HepG2 (cell line): ENCODE results near the gene ARHGAP21. TPM values are rescaled to one million over a fixed set of nuclear protein-coding genes. Genes with fewer than 3 reads are reported as not detected.

Experiments used
- ATAC-seq: fragments of 200-7000 bp; cut with Tn5 transposase; 3 replicates; pipeline ENCODE4 v1.9.1; 2020; ENCODE audit warnings: mild to moderate bottlenecking, moderate library complexity
- BruUV-seq: library from RNA; stranded (reverse); fragments of 400-500 nt; replicated peaks from 2 replicates; lab custom pipeline; 2021; lab: Mats Ljungman, UMichigan
- CTCF ChIA-PET: fragments of 300-600 bp; formaldehyde crosslinking; extraction: SDS; loops from one replicate; lab custom pipeline; 2021; ENCODE audit warnings: low total read pairs, inconsistent platforms, low intra/inter-chr PET ratio; lab: Yijun Ruan, JAX
- POLR2A ChIA-PET: fragments of 350-600 bp; sonication (Branson Sonifier 250); formaldehyde crosslinking; loops from one replicate; lab custom pipeline; 2020; ENCODE audit warnings: antibody characterized with exemption, inconsistent platforms; lab: Yijun Ruan, JAX
- DNase-seq: peaks from one replicate; pipeline ENCODE4 v3.0.0-alpha.2; 2015; ENCODE audit warnings: low spot score
- FAIRE-seq: peaks from 3 replicates; lab custom pipeline; 2011; peaks lifted over from hg19 to GRCh38; lab: Jason Lieb, UNC
- H2AFZ ChIP-seq: one replicate; pipeline ENCODE4 v1.6.1; 2011; ENCODE audit warnings: low read length, inconsistent platforms
- H3K27ac ChIP-seq: fragments of 300-600 bp; 3 replicates; pipeline ENCODE4 v1.8.0; 2011; ENCODE audit warnings: mixed run types, mild to moderate bottlenecking, mixed read lengths, low read length, inconsistent platforms; ENCODE audit not compliant: insufficient read depth; ENCODE audit errors: extremely low read length
- H3K27me3 ChIP-seq, 2 experiments: fragments of 200-600 bp in 1 of 2; 2 replicates in 1 of 2; 3 replicates in 1 of 2; pipeline versions ENCODE4 v1.6.0 to v1.8.0; 2011; ENCODE audit warnings: low read length in 2 of 2, mild to moderate bottlenecking in 2 of 2, moderate library complexity in 2 of 2, inconsistent platforms in 1 of 2; ENCODE audit not compliant: insufficient read depth in 2 of 2, control insufficient read depth in 1 of 2
- H3K36me3 ChIP-seq, 2 experiments: fragments of 200-600 bp in 1 of 2; replicated peaks in 1 of 2; 2 replicates in 1 of 2; 3 replicates in 1 of 2; pipeline versions ENCODE4 v1.5.1 to v1.8.0; 2011; ENCODE audit warnings: low read length in 2 of 2, inconsistent platforms in 1 of 2; ENCODE audit not compliant: insufficient read depth in 2 of 2, control insufficient read depth in 1 of 2
- H3K4me1 ChIP-seq: 2 replicates; pipeline ENCODE4 v1.5.1; 2012; ENCODE audit warnings: low read length, inconsistent platforms; ENCODE audit not compliant: insufficient read depth
- H3K4me2 ChIP-seq: 2 replicates; pipeline ENCODE4 v1.6.0; 2011; ENCODE audit warnings: low read depth, low read length, inconsistent platforms
- H3K4me3 ChIP-seq, 3 experiments: fragments of 200-600 bp in 1 of 3; sonication (generic), shearing (Covaris generic) in 1 of 3; replicated peaks in 1 of 3; 2 replicates each; pipeline ENCODE4 v1.5.1; 2011 to 2016; ENCODE audit warnings: low read length in 3 of 3, inconsistent platforms in 2 of 3, low read depth in 2 of 3, mild to moderate bottlenecking in 2 of 3, control low read depth in 1 of 3, mixed read lengths in 1 of 3; ENCODE audit not compliant: insufficient read depth in 1 of 3
- H3K79me2 ChIP-seq: one replicate; pipeline ENCODE4 v1.6.1; 2011; ENCODE audit warnings: low read length, inconsistent platforms; ENCODE audit not compliant: insufficient read depth
- H3K9ac ChIP-seq: 2 replicates; pipeline ENCODE4 v1.6.0; 2011; ENCODE audit warnings: mild to moderate bottlenecking, low read depth, low read length, inconsistent platforms; ENCODE audit not compliant: insufficient read depth
- H3K9me3 ChIP-seq: 2 replicates; pipeline ENCODE4 v1.5.1; 2012; ENCODE audit warnings: mild to moderate bottlenecking, low read length
- H4K20me1 ChIP-seq: 2 replicates; pipeline ENCODE4 v1.6.0; 2011; ENCODE audit warnings: inconsistent platforms, mild to moderate bottlenecking, low read length, moderate library complexity; ENCODE audit not compliant: insufficient read depth
- ARNT2 ChIP-seq: sonication (generic); formaldehyde crosslinking; IDR thresholded peaks from 2 replicates; pipeline ENCODE4 v1.8.0; 2022; ENCODE audit warnings: mild to moderate bottlenecking, low read depth, missing genetic modification reagents, moderate library complexity
- NFRKB ChIP-seq: fragments of 450-650 bp; IDR thresholded peaks from 2 replicates; pipeline ENCODE4 v1.6.1; 2017
- POLR2AphosphoS2 ChIP-seq: IDR thresholded peaks from 2 replicates; pipeline ENCODE4 v1.6.1; 2011; ENCODE audit warnings: low read depth, low read length, improper control_type of control experiment
- ZNF562 ChIP-seq: sonication (generic); formaldehyde crosslinking; IDR thresholded peaks from 2 replicates; pipeline ENCODE4 v1.8.0; 2022; ENCODE audit warnings: missing genetic modification reagents, borderline replicate concordance
- WGBS: methylation state at CpG from one replicate; pipeline ENCODE4 v1.1.6; 2017; ENCODE audit warnings: low lambda C conversion rate; 5-methylcytosine and 5-hydroxymethylcytosine counted together
- in situ Hi-C: cut with HindIII; loops from 2 replicates; pipeline ENCODE4 v1.10.0; 2017; ENCODE audit warnings: low pct_unique_long_range_greater_than_20kb; ENCODE audit not compliant: extremely low pct_ligation_motif_present
- intact Hi-C: fragments of 100-400 bp; cut with micrococcal nuclease; formaldehyde crosslinking; loops from one replicate; pipeline ENCODE4 v1.10.0; 2022; ENCODE audit not compliant: unreplicated experiment
- polyA plus RNA-seq, 8 experiments: library from polyadenylated mRNA; depleted of rRNA in 3 of 8; stranded (reverse) in 7 of 8; unstranded in 1 of 8; fragments of >200 nt; fragmentation: Illumina TruSeq in 4 of 8; extraction: Trizol in 4 of 8; gene quantifications; 2 replicates each; pipeline versions ENCODE4 v1.2.1 to v1.2.3, GENCODE V29; 2011 to 2016; ENCODE audit warnings: low read depth in 4 of 8, missing spikeins in 1 of 8, mixed read lengths in 1 of 8; ENCODE audit not compliant: insufficient read depth in 1 of 8
- total RNA-seq, 5 experiments: library from RNA; depleted of rRNA; stranded (reverse); fragments of >200 nt; fragmentation: Illumina TruSeq; extraction: Trizol; gene quantifications; 2 replicates each; pipeline ENCODE4 v1.2.3, GENCODE V29; 2016; ENCODE audit warnings: low read depth in 1 of 5
- TF ChIP-seq, protein P1 (sequence below): sonication (generic); formaldehyde crosslinking; IDR thresholded peaks from 2 replicates; pipeline ENCODE4 v1.4.0; 2020; ENCODE audit warnings: missing genetic modification reagents; ENCODE audit errors: not compliant biosample characterization
- TF ChIP-seq, protein P2 (sequence below): sonication (generic); formaldehyde crosslinking; IDR thresholded peaks from 2 replicates; pipeline ENCODE4 v1.4.0; 2020; ENCODE audit warnings: missing genetic modification reagents, borderline replicate concordance

ARHGAP21 gene
- total and polyA plus RNA-seq, 2 of the 13 experiments (the other 11 are each of a cell fraction or from before 2014, with no cell fraction given) = 23.9 to 26.6 TPM

DNA sequence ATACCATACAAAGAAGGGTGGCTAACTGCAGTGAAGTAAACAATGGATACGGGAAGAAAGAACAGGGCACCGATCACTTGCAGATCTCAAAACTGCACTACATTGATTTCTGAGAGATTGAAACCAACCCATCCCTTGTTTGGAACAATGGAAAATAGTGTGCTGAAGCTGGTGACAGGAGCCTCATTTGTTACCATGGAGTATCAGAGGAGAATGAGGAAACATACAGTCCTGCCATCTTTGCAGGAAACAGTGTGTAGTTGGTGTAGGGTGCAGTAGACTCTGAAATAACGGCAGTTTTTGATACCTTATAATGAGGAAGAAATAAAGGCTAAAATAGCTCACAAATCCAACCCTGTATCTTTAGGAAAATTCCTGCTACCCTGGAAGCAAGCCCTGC, 118.5 kb downstream of the ARHGAP21 start:
- DNase-seq (no peak), FAIRE-seq (no peak), ATAC-seq (no peak)
- Histone ChIP-seq H3K36me3 (peaks cover 7 to 39% of the 10 kb centered on the region in 2 experiments), H3K9ac (no peak overlapping the region), H3K4me2 (no peak overlapping the region), H3K4me3 (no peak overlapping the region), H4K20me1 (no peaks in the 10 kb centered on the region), H3K27me3 (no peaks in the 10 kb centered on the region), H3K9me3 (no peaks in the 10 kb centered on the region), H3K79me2 (no peaks in the 10 kb centered on the region), H2AFZ (no peak overlapping the region), H3K27ac (no peak overlapping the region), H3K4me1 (no peaks in the 10 kb centered on the region)
- TF ChIP-seq, protein P1, sequence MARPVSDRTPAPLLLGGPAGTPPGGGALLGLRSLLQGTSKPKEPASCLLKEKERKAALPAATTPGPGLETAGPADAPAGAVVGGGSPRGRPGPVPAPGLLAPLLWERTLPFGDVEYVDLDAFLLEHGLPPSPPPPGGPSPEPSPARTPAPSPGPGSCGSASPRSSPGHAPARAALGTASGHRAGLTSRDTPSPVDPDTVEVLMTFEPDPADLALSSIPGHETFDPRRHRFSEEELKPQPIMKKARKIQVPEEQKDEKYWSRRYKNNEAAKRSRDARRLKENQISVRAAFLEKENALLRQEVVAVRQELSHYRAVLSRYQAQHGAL (CRISPR knock-in tag) = no peak
- TF ChIP-seq ARNT2 (CRISPR knock-in tag) = no peak
- no peak for TF ChIP-seq POLR2AphosphoS2
- no peak for TF ChIP-seq ZNF562 (CRISPR knock-in tag)
- TF ChIP-seq, protein P2, sequence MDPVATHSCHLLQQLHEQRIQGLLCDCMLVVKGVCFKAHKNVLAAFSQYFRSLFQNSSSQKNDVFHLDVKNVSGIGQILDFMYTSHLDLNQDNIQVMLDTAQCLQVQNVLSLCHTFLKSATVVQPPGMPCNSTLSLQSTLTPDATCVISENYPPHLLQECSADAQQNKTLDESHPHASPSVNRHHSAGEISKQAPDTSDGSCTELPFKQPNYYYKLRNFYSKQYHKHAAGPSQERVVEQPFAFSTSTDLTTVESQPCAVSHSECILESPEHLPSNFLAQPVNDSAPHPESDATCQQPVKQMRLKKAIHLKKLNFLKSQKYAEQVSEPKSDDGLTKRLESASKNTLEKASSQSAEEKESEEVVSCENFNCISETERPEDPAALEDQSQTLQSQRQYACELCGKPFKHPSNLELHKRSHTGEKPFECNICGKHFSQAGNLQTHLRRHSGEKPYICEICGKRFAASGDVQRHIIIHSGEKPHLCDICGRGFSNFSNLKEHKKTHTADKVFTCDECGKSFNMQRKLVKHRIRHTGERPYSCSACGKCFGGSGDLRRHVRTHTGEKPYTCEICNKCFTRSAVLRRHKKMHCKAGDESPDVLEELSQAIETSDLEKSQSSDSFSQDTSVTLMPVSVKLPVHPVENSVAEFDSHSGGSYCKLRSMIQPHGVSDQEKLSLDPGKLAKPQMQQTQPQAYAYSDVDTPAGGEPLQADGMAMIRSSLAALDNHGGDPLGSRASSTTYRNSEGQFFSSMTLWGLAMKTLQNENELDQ (CRISPR knock-in tag) = no peak
- no peak for TF ChIP-seq NFRKB
- in situ Hi-C loops (no loop called here), intact Hi-C loops (no loop called here)
- BruUV-seq = no TSS peak
- ChIA-PET POLR2A (no interaction called here), CTCF (no interaction called here)
- 94% methylated on average over 3 of the region's 3 CpGs for WGBS
